NCI-H2107 (cell line): ENCODE measurements around the gene CUL4B.
"Not testable (repeated sequence)": the region's sequence is repeated elsewhere in the genome, so short reads cannot be mapped to it uniquely, and the experiment has no call there.

ENCODE experiments used
- DNase-seq: peaks from one replicate; lab custom pipeline; 2025; lab: John Stamatoyannopoulos, UW

The CUL4B gene

GRCh38 chrX:120522820-120523219 is 37.9 kb downstream of the CUL4B start:
- no peak for DNase-seq

GRCh38 chrX:120517936-120518335 is 42.8 kb downstream of the CUL4B start:
- DNase-seq, result no peak

- DNase-seq, result no peak
Observed at GRCh38 chrX:120514236-120514635, 46.5 kb downstream of the CUL4B start.

GRCh38 chrX:120512627-120513026 is 48.1 kb downstream of the CUL4B start:
- DNase-seq, result no peak

- DNase-seq, result no peak
Observed at GRCh38 chrX:120512222-120512621, 48.5 kb downstream of the CUL4B start.

- no peak for DNase-seq
Observed at GRCh38 chrX:120504569-120504968, 56.2 kb downstream of the CUL4B start.

- no peak for DNase-seq
Observed at GRCh38 chrX:120499301-120500072, 61.3 kb downstream of the CUL4B start.

- DNase-seq, result not testable (repeated sequence)
Observed at GRCh38 chrX:120490119-120490518, 70.6 kb downstream of the CUL4B start.

- no peak for DNase-seq
Observed at GRCh38 chrX:120486786-120487185, 74.0 kb downstream of the CUL4B start.

- DNase-seq, result peak; percentile 69
Observed at GRCh38 chrX:120485638-120486520, 74.9 kb downstream of the CUL4B start.

- no peak for DNase-seq
Observed at GRCh38 chrX:120485315-120485637, 75.5 kb downstream of the CUL4B start.

- no peak for DNase-seq
Observed at GRCh38 chrX:120477453-120477852, 83.3 kb downstream of the CUL4B start.

GRCh38 chrX:120476714-120477113 is 84.0 kb downstream of the CUL4B start:
- no peak for DNase-seq

- not testable (repeated sequence) for DNase-seq
Observed at GRCh38 chrX:120475447-120475846, 85.3 kb downstream of the CUL4B start.
